Ovary (tissue), 3 donors: Measurements from ENCODE around the gene AIFM1.

Experiments
- EP300 ChIP-seq: sonication (generic); formaldehyde crosslinking; IDR thresholded peaks from one replicate; pipeline ENCODE4 v1.6.1; 2017; ENCODE audit warnings: antibody characterized with exemption
- POLR2A ChIP-seq: fragments of 450-650 bp; IDR thresholded peaks from one replicate; pipeline ENCODE4 v1.6.1; 2017; ENCODE audit warnings: antibody characterized with exemption, mild to moderate bottlenecking, moderate library complexity
- TF ChIP-seq, protein P1 (sequence below), 3 donors: fragments of 450-650 bp in 2 of 3; fragments of 200-600 bp in 1 of 3; IDR thresholded peaks; one replicate each; pipeline versions ENCODE4 v1.5.1 to v1.8.0; 2016 to 2022; ENCODE audit warnings: antibody characterized with exemption in 3 of 3, mild to moderate bottlenecking in 1 of 3
- donor health status: DM: no; HTN: no; CAD: no.

GRCh38 chrX:130158311-130158710 lies 7.3 kb downstream of the AIFM1 start:
- TF ChIP-seq, protein P1, sequence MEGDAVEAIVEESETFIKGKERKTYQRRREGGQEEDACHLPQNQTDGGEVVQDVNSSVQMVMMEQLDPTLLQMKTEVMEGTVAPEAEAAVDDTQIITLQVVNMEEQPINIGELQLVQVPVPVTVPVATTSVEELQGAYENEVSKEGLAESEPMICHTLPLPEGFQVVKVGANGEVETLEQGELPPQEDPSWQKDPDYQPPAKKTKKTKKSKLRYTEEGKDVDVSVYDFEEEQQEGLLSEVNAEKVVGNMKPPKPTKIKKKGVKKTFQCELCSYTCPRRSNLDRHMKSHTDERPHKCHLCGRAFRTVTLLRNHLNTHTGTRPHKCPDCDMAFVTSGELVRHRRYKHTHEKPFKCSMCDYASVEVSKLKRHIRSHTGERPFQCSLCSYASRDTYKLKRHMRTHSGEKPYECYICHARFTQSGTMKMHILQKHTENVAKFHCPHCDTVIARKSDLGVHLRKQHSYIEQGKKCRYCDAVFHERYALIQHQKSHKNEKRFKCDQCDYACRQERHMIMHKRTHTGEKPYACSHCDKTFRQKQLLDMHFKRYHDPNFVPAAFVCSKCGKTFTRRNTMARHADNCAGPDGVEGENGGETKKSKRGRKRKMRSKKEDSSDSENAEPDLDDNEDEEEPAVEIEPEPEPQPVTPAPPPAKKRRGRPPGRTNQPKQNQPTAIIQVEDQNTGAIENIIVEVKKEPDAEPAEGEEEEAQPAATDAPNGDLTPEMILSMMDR (IDR thresholded peaks at IDR 0.05) = no peak
- TF ChIP-seq POLR2A (no peak), EP300 (no peak)
